HUES64 (cell line): Measurements from ENCODE around the gene SNX25.
"Not testable (repeated sequence)": the region's sequence is repeated elsewhere in the genome, so short reads cannot be mapped to it uniquely, and the experiment has no call there.

Experiments
- H3K27ac ChIP-seq: 2 replicates; pipeline ENCODE4 v1.7.0; 2013; ENCODE audit warnings: low read depth, low read length, inconsistent platforms
- H3K27me3 ChIP-seq: 2 replicates; pipeline ENCODE4 v1.6.1; 2013; ENCODE audit warnings: mild to moderate bottlenecking, low read length; ENCODE audit not compliant: insufficient read depth
- H3K36me3 ChIP-seq: 2 replicates; pipeline ENCODE4 v1.6.1; 2013; ENCODE audit warnings: mild to moderate bottlenecking, low read length; ENCODE audit not compliant: insufficient read depth
- H3K4me1 ChIP-seq: 2 replicates; pipeline ENCODE4 v1.6.1; 2013; ENCODE audit warnings: mild to moderate bottlenecking, low read length, moderate library complexity; ENCODE audit not compliant: insufficient read depth
- H3K4me3 ChIP-seq: 2 replicates; pipeline ENCODE4 v1.5.1; 2013; ENCODE audit warnings: mild to moderate bottlenecking, low read length, moderate library complexity
- H3K9ac ChIP-seq: 2 replicates; pipeline ENCODE4 v1.6.1; 2013; ENCODE audit warnings: mild to moderate bottlenecking, low read depth, low read length
- H3K9me3 ChIP-seq: 2 replicates; pipeline ENCODE4 v1.6.1; 2013; ENCODE audit warnings: low read depth, low read length; ENCODE audit not compliant: insufficient read depth
- WGBS: fragments of 150-250, 120-280 bp; methylation state at CpG from one replicate; pipeline ENCODE4 v1.1.7; 2013; ENCODE audit warnings: missing lambda C conversion rate; 5-methylcytosine and 5-hydroxymethylcytosine counted together

The SNX25 gene

GRCh38 chr4:185235843-185236503 is 26.6 kb downstream of the SNX25 start:
- 79% methylated on average over 6 of the region's 7 CpGs for WGBS
- Histone ChIP-seq H3K27me3 (no peaks in the 10 kb centered on the region), H3K4me1 (no peaks in the 10 kb centered on the region), H3K9ac (no peak overlapping the region), H3K36me3 (0 out of 2 replicates have a peak, but pooled peaks cover 4% of the 10 kb centered on the region), H3K27ac (no peak overlapping the region), H3K4me3 (no peak overlapping the region), H3K9me3 (peaks cover 11% of the 10 kb centered on the region)

GRCh38 chr4:185237175-185237574 is 27.8 kb downstream of the SNX25 start:
- Histone ChIP-seq H3K9ac (no peak overlapping the region), H3K4me1 (no peaks in the 10 kb centered on the region), H3K27ac (no peak overlapping the region), H3K36me3 (peaks cover 4% of the 10 kb centered on the region; the same call in 1 of the 2 replicates), H3K27me3 (no peaks in the 10 kb centered on the region), H3K4me3 (no peak overlapping the region), H3K9me3 (peaks cover 15% of the 10 kb centered on the region)
- 91% methylated on average over 3 of the region's 3 CpGs for WGBS

- H3K9ac ChIP-seq, result no peak overlapping the region
Measured at GRCh38 chr4:185238215-185238681, 28.9 kb downstream of the SNX25 start.

GRCh38 chr4:185238750-185239149 is 29.4 kb downstream of the SNX25 start:
- peaks cover 15% of the 10 kb centered on the region for H3K9me3 ChIP-seq
- no peak overlapping the region for H3K9ac ChIP-seq
- no peak overlapping the region for H3K27ac ChIP-seq
- H3K4me1 ChIP-seq, result no peaks in the 10 kb centered on the region
- no peaks in the 10 kb centered on the region for H3K27me3 ChIP-seq
- H3K4me3 ChIP-seq, result no peak overlapping the region
- WGBS, result 84% methylated on average over 4 of the region's 4 CpGs
- H3K36me3 ChIP-seq, result peaks cover 4% of the 10 kb centered on the region; the same call in 1 of the 2 replicates

More at GRCh38 chr4:185238215-185238681, 28.9 kb downstream of the SNX25 start:
- Histone ChIP-seq H3K4me1 (no peaks in the 10 kb centered on the region), H3K9me3 (peaks cover 15% of the 10 kb centered on the region), H3K27ac (no peak overlapping the region), H3K27me3 (no peaks in the 10 kb centered on the region), H3K4me3 (no peak overlapping the region), H3K36me3 (peaks cover 4% of the 10 kb centered on the region; the same call in 1 of the 2 replicates)
- 97% methylated on average over 5 of the region's 5 CpGs for WGBS

GRCh38 chr4:185240486-185240885 is 31.1 kb downstream of the SNX25 start:
- H3K9me3 ChIP-seq, result peaks cover 15% of the 10 kb centered on the region
- H3K36me3 ChIP-seq, H3K4me1 ChIP-seq, H3K27ac ChIP-seq, H3K9ac ChIP-seq, H3K27me3 ChIP-seq, H3K4me3 ChIP-seq: not testable (repeated sequence)
- 87% methylated on average over 19 of the region's 32 CpGs for WGBS

- Histone ChIP-seq H3K4me1 (no peaks in the 10 kb centered on the region), H3K4me3 (no peak overlapping the region), H3K27me3 (no peaks in the 10 kb centered on the region), H3K36me3 (peaks cover 8% of the 10 kb centered on the region; the same call in 1 of the 2 replicates), H3K9ac (no peak overlapping the region), H3K27ac (no peak overlapping the region), H3K9me3 (peaks cover 15% of the 10 kb centered on the region)
- WGBS, result 95% methylated on average over 5 of the region's 6 CpGs
Measured at GRCh38 chr4:185242749-185243533, 33.5 kb downstream of the SNX25 start.

- Histone ChIP-seq H3K9ac (no peak overlapping the region), H3K27ac (no peak overlapping the region), H3K36me3 (peaks cover 4% of the 10 kb centered on the region; the same call in 1 of the 2 replicates), H3K9me3 (peaks cover 6% of the 10 kb centered on the region; the same call in 1 of the 2 replicates), H3K4me1 (no peaks in the 10 kb centered on the region), H3K27me3 (no peaks in the 10 kb centered on the region), H3K4me3 (no peak overlapping the region)
- 97% methylated on average over 4 of the region's 4 CpGs for WGBS
Measured at GRCh38 chr4:185243879-185244278, 34.5 kb downstream of the SNX25 start.

- Histone ChIP-seq H3K4me3 (no peak overlapping the region), H3K9ac (no peak overlapping the region)
- WGBS, result 90% methylated on average over 4 of the region's 4 CpGs
Measured at GRCh38 chr4:185244763-185245162, 35.4 kb downstream of the SNX25 start.

GRCh38 chr4:185246453-185246852 is 37.1 kb downstream of the SNX25 start:
- no peak overlapping the region for H3K4me3 ChIP-seq
- no peak overlapping the region for H3K27ac ChIP-seq
- no peak overlapping the region for H3K9ac ChIP-seq
- no CpG with 5 or more reads among the region's 1 CpG for WGBS
- no peaks in the 10 kb centered on the region for H3K4me1 ChIP-seq
- no peaks in the 10 kb centered on the region for H3K27me3 ChIP-seq
- peaks cover 4% of the 10 kb centered on the region; the same call in 1 of the 2 replicates for H3K36me3 ChIP-seq
- 0 out of 2 replicates have a peak, but pooled peaks cover 4% of the 10 kb centered on the region for H3K9me3 ChIP-seq

More at GRCh38 chr4:185244763-185245162, 35.4 kb downstream of the SNX25 start:
- peaks cover 4% of the 10 kb centered on the region; the same call in 1 of the 2 replicates for H3K36me3 ChIP-seq
- no peaks in the 10 kb centered on the region for H3K27me3 ChIP-seq
- 0 out of 2 replicates have a peak, but pooled peaks cover 5% of the 10 kb centered on the region for H3K9me3 ChIP-seq
- H3K4me1 ChIP-seq, result no peaks in the 10 kb centered on the region
- no peak overlapping the region for H3K27ac ChIP-seq

- Histone ChIP-seq H3K4me1 (no peaks in the 10 kb centered on the region), H3K9me3 (no peaks in the 10 kb centered on the region), H3K36me3 (0 out of 2 replicates have a peak, but pooled peaks cover 4% of the 10 kb centered on the region), H3K9ac (no peak overlapping the region), H3K27ac (no peak overlapping the region), H3K27me3 (no peaks in the 10 kb centered on the region), H3K4me3 (no peak overlapping the region)
- 80% methylated on average over 1 of the region's 1 CpG for WGBS
Measured at GRCh38 chr4:185247151-185247550, 37.8 kb downstream of the SNX25 start.
